GM21619 (cell line): ENCODE results near the gene KCNJ3.

Experiments
- ATAC-seq: cut with Tn5 transposase; IDR thresholded peaks from one replicate; pipeline ENCODE4 v1.9.1; 2021; ENCODE audit not compliant: unreplicated experiment

The KCNJ3 gene

GRCh38 chr2:154706660-154707059 lies 8.2 kb downstream of the KCNJ3 start:
- ATAC-seq, result no peak

- ATAC-seq, result no peak
Measured at GRCh38 chr2:154707994-154708575, 9.6 kb downstream of the KCNJ3 start.

DNA sequence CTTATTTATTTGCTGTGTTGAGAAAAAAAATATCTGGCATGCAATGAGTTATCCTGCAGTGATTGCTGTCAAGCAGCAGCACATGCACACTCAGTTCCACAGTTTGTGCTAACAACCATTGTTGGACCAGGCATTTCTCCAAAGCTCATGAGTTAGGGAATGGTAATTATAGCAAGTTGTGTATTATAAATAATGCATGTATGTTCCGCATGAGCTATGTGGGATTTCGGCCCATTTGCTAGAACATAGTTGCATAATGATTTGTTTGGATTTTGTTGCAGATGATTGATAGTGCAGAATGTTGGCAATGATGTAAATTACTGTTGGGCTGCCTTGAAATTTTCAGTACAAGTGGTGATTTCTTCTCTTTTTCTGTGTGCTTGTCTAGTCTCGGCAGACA lies 10.7 kb downstream of the KCNJ3 start:
- no peak for ATAC-seq

- no peak for ATAC-seq
Measured at GRCh38 chr2:154710078-154710477, 11.6 kb downstream of the KCNJ3 start.

GRCh38 chr2:154710685-154711084 lies 12.2 kb downstream of the KCNJ3 start:
- no peak for ATAC-seq

- no peak for ATAC-seq
Measured at GRCh38 chr2:154713675-154714074, 15.2 kb downstream of the KCNJ3 start.

- ATAC-seq, result no peak
Measured at GRCh38 chr2:154720651-154721050, 22.2 kb downstream of the KCNJ3 start.

DNA sequence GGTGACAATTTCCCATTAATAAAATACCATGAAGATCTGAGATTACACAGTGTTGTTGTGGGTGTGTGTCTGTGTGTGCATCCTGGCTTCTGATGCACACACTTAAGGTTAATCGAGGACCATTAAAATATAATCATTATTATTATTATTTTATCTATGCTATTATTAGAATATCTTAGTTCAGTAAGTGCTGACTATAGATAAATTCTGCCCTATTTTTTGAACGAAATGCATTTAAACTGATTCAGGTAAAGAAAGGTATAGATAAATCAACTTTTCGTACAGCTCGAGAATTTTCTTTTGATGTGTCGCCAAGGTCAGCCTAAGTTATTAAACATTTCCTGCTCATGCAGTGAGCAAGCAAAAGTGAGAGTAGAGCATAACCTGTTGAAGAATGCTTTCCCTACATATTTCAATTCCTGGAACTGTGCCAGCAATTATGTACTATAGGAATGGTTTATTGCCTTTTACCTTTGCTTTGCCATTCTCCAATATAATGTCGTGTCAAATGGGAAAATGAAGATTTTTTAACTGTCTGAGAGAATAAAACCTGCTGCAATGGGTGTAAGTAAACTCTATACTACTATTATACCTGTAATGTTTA lies 25.8 kb downstream of the KCNJ3 start:
- no peak for ATAC-seq

DNA sequence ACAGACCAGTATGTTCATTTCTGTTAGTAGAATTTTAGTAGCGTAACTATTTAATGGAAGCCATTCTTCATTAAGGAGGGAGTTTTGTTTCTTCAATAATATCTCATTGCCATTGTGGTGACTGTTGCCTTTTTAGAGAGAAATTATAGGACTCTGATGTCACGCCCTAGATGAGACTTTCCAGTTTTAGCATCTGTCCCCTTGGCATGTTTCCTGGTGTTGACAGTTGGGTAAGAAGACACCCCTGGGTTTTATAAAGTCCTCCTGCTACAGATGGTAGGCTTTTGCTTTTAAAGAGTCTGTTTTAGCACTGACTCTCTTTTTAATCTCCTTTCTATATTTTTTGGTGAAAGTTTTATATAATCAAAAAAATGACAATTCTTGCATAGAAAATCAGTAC lies 41.9 kb downstream of the KCNJ3 start:
- no peak for ATAC-seq

DNA sequence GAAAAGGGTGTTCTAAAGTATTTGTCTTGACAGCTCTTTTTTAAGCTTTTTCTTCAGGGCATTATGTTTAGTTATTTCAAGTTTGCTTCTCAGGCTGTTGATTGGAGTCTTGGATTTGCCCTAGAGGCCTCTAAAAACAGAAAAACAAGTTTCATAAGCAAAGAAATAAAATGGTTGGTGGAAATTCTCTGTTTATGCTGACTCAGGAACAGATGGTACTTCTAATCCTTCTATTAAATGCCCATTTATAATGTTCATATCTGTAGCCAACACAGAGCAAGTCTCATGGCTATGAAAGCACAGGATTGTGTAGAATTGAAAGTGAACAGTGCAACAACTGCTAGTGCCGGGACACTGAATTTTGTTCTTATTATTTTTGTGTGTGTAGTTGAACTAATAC lies 60.4 kb downstream of the KCNJ3 start:
- ATAC-seq, result no peak

GRCh38 chr2:154762638-154763037 lies 64.1 kb downstream of the KCNJ3 start:
- no peak for ATAC-seq

DNA sequence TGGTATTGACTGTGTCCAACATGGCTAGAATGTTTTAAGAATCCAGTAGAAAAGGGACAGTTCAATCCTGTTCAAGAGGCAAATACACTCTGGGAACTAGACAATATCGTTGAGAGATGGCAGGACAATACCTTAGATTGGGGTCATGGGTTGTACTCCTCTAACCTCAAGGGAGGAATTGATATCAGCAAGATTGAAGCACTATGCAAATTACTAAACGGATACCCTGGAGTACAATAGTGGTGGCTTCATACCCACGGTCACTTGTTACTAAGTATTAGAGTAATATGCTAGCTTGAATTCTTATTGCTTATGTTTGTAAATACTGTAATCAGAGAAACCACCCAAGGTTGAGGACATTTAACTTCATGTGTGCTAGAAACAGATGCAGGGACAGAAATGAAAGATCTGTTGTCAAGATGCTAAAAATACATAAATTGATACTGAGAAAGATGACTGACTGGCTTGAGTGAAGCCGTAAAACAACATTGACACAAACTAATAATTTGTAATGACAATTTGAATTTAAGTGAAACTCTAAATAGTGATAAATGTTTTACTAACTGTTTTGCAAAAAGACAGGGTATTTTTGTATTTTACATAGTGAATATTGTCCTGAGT lies 73.3 kb downstream of the KCNJ3 start:
- no peak for ATAC-seq

DNA sequence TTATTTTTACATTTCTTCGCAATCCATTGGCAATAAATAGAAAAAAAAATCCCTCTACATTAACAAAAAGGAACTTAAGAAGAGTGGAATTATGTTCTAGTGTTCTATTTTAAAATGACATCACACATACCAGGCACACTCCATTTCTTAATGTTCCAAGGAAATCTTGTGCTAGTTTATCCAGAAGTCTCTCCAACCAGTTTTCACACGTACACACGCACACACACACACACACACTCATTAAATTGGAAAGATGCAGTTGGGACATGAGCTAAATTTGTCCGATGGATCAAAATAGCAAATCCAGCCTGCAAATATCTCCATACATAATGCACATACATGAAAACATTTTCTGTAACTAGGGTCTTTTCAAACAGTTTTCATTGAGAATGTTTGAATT lies 78.3 kb downstream of the KCNJ3 start:
- no peak for ATAC-seq

DNA sequence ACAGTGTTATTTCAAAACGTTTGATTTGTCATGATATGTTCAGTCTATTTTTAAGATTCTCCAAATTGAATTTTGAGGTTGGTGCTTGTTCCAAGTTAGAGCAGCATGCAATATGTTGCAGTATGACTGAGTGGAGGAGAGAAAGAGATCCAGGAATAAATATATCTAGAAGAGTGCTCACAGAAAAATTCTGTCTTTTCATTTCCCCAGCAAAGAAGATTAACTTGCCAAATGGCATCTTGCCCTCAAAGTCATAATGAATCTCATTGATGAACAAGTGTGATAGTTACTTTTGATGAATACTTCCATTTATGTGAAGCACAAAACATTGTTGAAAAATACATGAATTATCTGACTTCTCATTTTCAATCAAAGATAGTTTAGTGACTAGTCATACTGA lies 95.9 kb downstream of the KCNJ3 start:
- ATAC-seq, result no peak

DNA sequence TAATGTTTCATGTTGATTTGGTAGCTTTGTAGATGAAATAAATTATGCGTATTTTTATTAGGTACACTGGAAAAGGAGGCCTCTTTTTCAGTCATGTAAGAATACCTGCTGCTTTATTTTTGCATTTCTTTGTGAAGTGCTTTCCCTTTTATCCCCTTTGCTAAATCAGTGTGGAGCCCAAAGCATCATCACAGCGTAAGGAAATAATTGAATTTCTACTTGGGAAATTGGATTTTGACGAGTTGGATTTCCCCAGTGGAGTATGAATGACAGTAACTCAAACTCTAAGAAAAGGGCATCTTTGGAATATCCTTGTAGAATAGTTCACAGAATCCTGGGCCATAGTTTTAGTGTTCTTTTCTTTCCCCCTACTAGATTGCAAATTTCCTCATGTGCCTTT lies 97.2 kb downstream of the KCNJ3 start:
- no peak for ATAC-seq

- ATAC-seq, result no peak
Measured at GRCh38 chr2:154804451-154804850, 106.0 kb downstream of the KCNJ3 start.

DNA sequence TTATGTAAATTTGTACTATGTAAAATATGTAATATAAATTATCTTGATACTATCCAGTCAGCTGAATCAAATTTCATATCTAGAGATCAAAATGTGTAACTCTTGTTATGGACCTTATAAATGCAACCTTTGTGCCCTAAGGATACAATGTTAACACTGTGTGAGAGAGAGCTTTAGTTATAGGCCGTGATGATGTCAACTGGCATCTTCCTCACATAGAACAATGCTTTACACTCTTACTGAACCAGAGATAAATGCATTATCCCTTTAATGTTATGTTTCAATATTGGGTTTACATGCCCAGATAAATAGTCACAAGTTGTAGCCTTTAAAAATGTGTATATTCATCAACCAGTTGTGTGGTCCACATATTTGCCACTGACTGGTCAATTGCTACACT lies 115.1 kb downstream of the KCNJ3 start:
- ATAC-seq, result no peak

GRCh38 chr2:154814856-154815255 lies 116.4 kb downstream of the KCNJ3 start:
- no peak for ATAC-seq

- ATAC-seq, result no peak
Measured at GRCh38 chr2:154825358-154825757, 126.9 kb downstream of the KCNJ3 start.

- no peak for ATAC-seq
Measured at GRCh38 chr2:154826827-154827226, 128.3 kb downstream of the KCNJ3 start.

DNA sequence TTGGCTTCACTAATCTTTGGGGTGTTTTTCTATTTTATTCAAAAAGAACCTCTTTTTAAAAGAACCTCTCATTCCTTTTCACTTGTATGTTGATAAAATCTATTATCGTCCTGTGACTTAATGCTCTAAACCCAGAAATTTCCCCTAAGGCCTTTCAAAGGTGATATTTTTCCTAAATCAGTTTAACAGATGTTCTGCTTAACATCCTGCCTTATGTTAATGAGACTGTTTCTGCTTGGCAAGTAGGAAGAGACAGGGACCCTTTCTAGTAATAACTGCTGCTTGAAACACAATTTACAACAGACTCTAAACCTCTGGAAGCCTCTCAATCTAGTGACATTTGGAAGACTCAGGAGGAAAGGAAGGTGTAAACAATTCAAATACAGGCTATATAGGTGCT lies 128.8 kb downstream of the KCNJ3 start:
- ATAC-seq, result no peak

- no peak for ATAC-seq
Measured at GRCh38 chr2:154832711-154833110, 134.2 kb downstream of the KCNJ3 start.

- ATAC-seq, result no peak
Measured at GRCh38 chr2:154836632-154837031, 138.1 kb downstream of the KCNJ3 start.
